ENCODE data around the gene RASGRF2. TPM values are rescaled to one million over a fixed set of nuclear protein-coding genes. Genes with fewer than 3 reads are reported as not detected.

The RASGRF2 gene
- total and polyA plus RNA-seq, 2 of the 8 experiments (the other 6 are each of a cell fraction or from before 2014, with no cell fraction given) = 2.6 to 29.5 TPM

- no peaks in the 10 kb centered on the region for H3K79me1 ChIP-seq (ENCODE audit: low read depth, low read length)
- no peak overlapping the region for H3K23ac ChIP-seq (ENCODE audit: insufficient read length)
- H3K4me3 ChIP-seq (ENCODE audit: extremely low read depth in 1 of 4, insufficient read depth in 2 of 4, low read depth in 3 of 4, low read length in 4 of 4) = no peak overlapping the region
- no peaks in the 10 kb centered on the region for H4K20me1 ChIP-seq (replicated peaks in 1 of 2; ENCODE audit: control insufficient read depth in 1 of 2, insufficient read depth in 2 of 2, low read length in 2 of 2)
- FAIRE-seq (no peak), DNase-seq (ENCODE audit: low read depth in 1 of 2, low spot score in 2 of 2) (no peak)
- H2BK12ac ChIP-seq (ENCODE audit: low read depth, low read length) = no peak overlapping the region
- CTCF ChIA-PET (ENCODE audit: partially characterized antibody) = interaction anchor here (0.7 kb wide), 1 partner anchor 18 kb away, joined by 3 read pairs; no protein-coding TSS in a partner anchor
- H3K4me1 ChIP-seq (replicated peaks in 1 of 4; ENCODE audit: control insufficient read depth in 3 of 4, insufficient read depth in 4 of 4, low read length in 3 of 4) = peaks cover 0 to 2% (median 0%) of the 10 kb centered on the region in 4 experiments; a peak in 1 of 7 replicates
- H3K23me2 ChIP-seq (ENCODE audit: low read depth, low read length) = no peaks in the 10 kb centered on the region
- no peak overlapping the region for H3K56ac ChIP-seq (replicated peaks; ENCODE audit: insufficient read length, low read depth, low read length)
- no peak overlapping the region for H2AFZ ChIP-seq (ENCODE audit: low read length)
- no peak overlapping the region for H3K27ac ChIP-seq (ENCODE audit: low read depth, low read length)
- no peaks in the 10 kb centered on the region for H3K36me3 ChIP-seq (ENCODE audit: control insufficient read depth in 2 of 4, insufficient read depth in 4 of 4, low read length in 3 of 4)
- H2BK120ac ChIP-seq (replicated peaks; ENCODE audit: low read depth, low read length) = no peak overlapping the region
- H2BK20ac ChIP-seq (ENCODE audit: low read length) = no peak overlapping the region
- no peak overlapping the region for H4K5ac ChIP-seq (ENCODE audit: insufficient read length, low read depth, low read length)
- TF ChIP-seq TAF7 (optimal IDR thresholded peaks at IDR 0.05; ENCODE audit: borderline replicate concordance, low read depth, low read length) = no peak
- TF ChIP-seq EP300 (IDR thresholded peaks at IDR 0.05; ENCODE audit: borderline replicate concordance in 1 of 2, low read depth in 2 of 2, low read length in 2 of 2) = no peak
- no peak for TF ChIP-seq SIX5 (IDR thresholded peaks at IDR 0.05; ENCODE audit: low read depth, low read length)
- TF ChIP-seq BRCA1 (IDR thresholded peaks at IDR 0.05; ENCODE audit: low read depth, low read length) = no peak
- TF ChIP-seq E2F6 (IDR thresholded peaks at IDR 0.05) = no peak
- H3K4me2 ChIP-seq (ENCODE audit: insufficient read depth in 1 of 2, low read depth in 2 of 2, low read length in 2 of 2) = no peak overlapping the region
- H3K18ac ChIP-seq (ENCODE audit: extremely low read depth, low read length) = no peak overlapping the region
- no peak overlapping the region for H2AK5ac ChIP-seq (ENCODE audit: low read depth, low read length)
- no peak overlapping the region for H4K8ac ChIP-seq (ENCODE audit: extremely low read depth, insufficient read depth, low read length)
- H3K27me3 ChIP-seq (replicated peaks in 1 of 4; ENCODE audit: control insufficient read depth in 3 of 4, extremely low read depth in 1 of 4, insufficient read depth in 3 of 4, low read length in 3 of 4) = no peaks in the 10 kb centered on the region
- POLR2A ChIA-PET (ENCODE audit: partially characterized antibody) = no interaction called here
- H3K9me3 ChIP-seq (ENCODE audit: insufficient read depth in 2 of 2, low read depth in 1 of 2, low read length in 1 of 2) = no peaks in the 10 kb centered on the region
- no peak overlapping the region for H4K91ac ChIP-seq (replicated peaks; ENCODE audit: insufficient read length, low read length)
- H3K14ac ChIP-seq (ENCODE audit: insufficient read length) = no peak overlapping the region
- no peak overlapping the region for H2BK5ac ChIP-seq (ENCODE audit: low read depth, low read length)
- no peaks in the 10 kb centered on the region for H3K79me2 ChIP-seq (ENCODE audit: control insufficient read depth in 1 of 2, insufficient read depth in 2 of 2, low read length in 2 of 2)
- no peak overlapping the region for H2BK15ac ChIP-seq (ENCODE audit: low read length)
- H3K4ac ChIP-seq (replicated peaks; ENCODE audit: insufficient read length, low read depth, low read length) = no peak overlapping the region
- H3K9ac ChIP-seq (replicated peaks in 1 of 4; ENCODE audit: extremely low read depth in 1 of 4, low read depth in 3 of 4, low read length in 3 of 4) = no peak overlapping the region
- WGBS, 2 experiments (ENCODE audit: extremely low coverage in 1 of 2, insufficient coverage in 1 of 2, insufficient read length in 1 of 2, insufficient replicate concordance in 2 of 2, low coverage in 1 of 2, low lambda C conversion rate in 2 of 2, missing lambda C conversion rate in 1 of 2) = 68% methylated on average over 6 of the region's 6 CpGs; no CpG with 5 or more reads in 1 of the 2 experiments
Observed at GRCh38 chr5:81147011-81147885, 187.1 kb downstream of the RASGRF2 start.

Data from H1 (cell line).